ENCODE results near the gene RBM20. TPM values are rescaled to one million over a fixed set of nuclear protein-coding genes. Genes with fewer than 3 reads are reported as not detected.

RBM20 gene
- total and polyA plus RNA-seq, 2 of the 13 experiments (the other 11 are each of a cell fraction or from before 2014, with no cell fraction given), result 0.02 to 0.22 TPM

DNA sequence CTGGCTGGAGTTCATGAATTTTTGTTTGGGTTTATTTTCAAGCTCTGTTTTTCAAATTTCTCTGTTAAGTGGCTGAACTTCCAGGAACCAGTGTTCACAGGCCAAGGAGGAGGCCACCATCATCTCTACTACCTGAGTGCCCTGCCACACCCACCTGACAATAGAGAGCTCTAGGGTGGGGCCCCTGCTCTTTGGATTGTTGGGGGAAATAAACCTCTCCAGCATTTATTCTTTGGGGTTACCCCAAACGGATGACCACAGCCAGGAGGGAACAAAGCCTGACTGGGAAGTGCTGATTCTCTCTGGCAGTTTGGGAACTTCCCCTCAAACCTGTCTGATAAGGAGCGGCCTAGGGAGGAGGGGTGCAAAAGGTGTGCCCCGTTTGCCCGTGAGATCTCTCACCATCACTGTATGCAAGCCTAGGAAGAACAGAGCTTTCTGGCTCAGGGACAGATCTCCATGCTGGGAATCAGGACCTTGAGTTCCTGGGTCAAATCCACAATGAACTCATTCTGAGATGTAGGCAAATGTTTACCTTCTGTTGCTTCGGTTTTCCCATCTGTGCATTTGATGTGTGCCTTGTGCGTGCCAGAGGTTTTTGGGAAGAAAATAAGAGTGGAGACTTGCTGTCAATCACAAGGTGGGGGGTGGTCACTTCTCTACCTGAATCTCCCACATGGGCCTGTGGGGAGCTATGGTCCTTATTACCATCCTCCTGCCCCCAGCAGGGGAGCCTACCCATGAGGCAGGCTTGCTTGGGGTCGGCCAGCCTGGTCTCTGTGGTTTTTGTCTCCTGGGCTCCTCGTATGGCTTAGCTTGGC, 199.9 kb downstream of the RBM20 start (continued):
- TF ChIP-seq EP300 (IDR thresholded peaks at IDR 0.05; ENCODE audit: low read depth in 2 of 2, low read length in 2 of 2) (peak in 1 of 2 experiments; percentile 79; a peak in 2 of 4 replicates), EP300 (CRISPR knock-in tag; IDR thresholded peaks at IDR 0.05; ENCODE audit: borderline replicate concordance) (peak; percentile 75), TGIF2 (CRISPR knock-in tag; IDR thresholded peaks at IDR 0.05) (no peak), REPIN1 (CRISPR knock-in tag; IDR thresholded peaks at IDR 0.05; ENCODE audit: borderline replicate concordance, low read depth) (no peak), ZFAT (CRISPR knock-in tag; conservative IDR thresholded peaks at IDR 0.05) (no peak), EEA1 (CRISPR knock-in tag; IDR thresholded peaks at IDR 0.05; ENCODE audit: borderline replicate concordance) (no peak), SOX13 (IDR thresholded peaks at IDR 0.05) (no peak), SOX13 (CRISPR knock-in tag; conservative IDR thresholded peaks at IDR 0.05 in 1 of 2, IDR thresholded peaks at IDR 0.05 in 1 of 2) (peak in 1 of 2 experiments; percentile 83; a peak in 2 of 4 replicates), MEF2D (CRISPR knock-in tag; IDR thresholded peaks at IDR 0.05) (no peak), ZFP1 (CRISPR knock-in tag; IDR thresholded peaks at IDR 0.05) (no peak), KAT2B (IDR thresholded peaks at IDR 0.05; ENCODE audit: borderline replicate concordance, low read depth, low read length) (no peak), AGO1 (IDR thresholded peaks at IDR 0.05; ENCODE audit: low read depth, low read length, poor library complexity, severe bottlenecking) (no peak), KLF11 (CRISPR knock-in tag; IDR thresholded peaks at IDR 0.05) (no peak), MIER3 (CRISPR knock-in tag; IDR thresholded peaks at IDR 0.05; ENCODE audit: borderline replicate concordance) (peak; percentile 60; the same call in 1 of the 2 replicates), HMG20B (CRISPR knock-in tag; conservative IDR thresholded peaks at IDR 0.05) (0 out of 2 replicates have a peak, but pooled peaks have one; percentile 47), KAT8 (CRISPR knock-in tag; IDR thresholded peaks at IDR 0.05) (peak; percentile 58; the same call in 1 of the 2 replicates), KLF9 (CRISPR knock-in tag; IDR thresholded peaks at IDR 0.05; ENCODE audit: low read depth) (no peak), ZNF329 (CRISPR knock-in tag; IDR thresholded peaks at IDR 0.05; ENCODE audit: low read depth) (no peak), TOPORS (CRISPR knock-in tag; IDR thresholded peaks at IDR 0.05) (no peak), NPAS2 (CRISPR knock-in tag; IDR thresholded peaks at IDR 0.05; ENCODE audit: borderline replicate concordance) (no peak), TBP (CRISPR knock-in tag; IDR thresholded peaks at IDR 0.05) (no peak), ZNF225 (CRISPR knock-in tag; IDR thresholded peaks at IDR 0.05) (no peak), NFYC (CRISPR knock-in tag; IDR thresholded peaks at IDR 0.05) (no peak)
- TF ChIP-seq, protein P1, sequence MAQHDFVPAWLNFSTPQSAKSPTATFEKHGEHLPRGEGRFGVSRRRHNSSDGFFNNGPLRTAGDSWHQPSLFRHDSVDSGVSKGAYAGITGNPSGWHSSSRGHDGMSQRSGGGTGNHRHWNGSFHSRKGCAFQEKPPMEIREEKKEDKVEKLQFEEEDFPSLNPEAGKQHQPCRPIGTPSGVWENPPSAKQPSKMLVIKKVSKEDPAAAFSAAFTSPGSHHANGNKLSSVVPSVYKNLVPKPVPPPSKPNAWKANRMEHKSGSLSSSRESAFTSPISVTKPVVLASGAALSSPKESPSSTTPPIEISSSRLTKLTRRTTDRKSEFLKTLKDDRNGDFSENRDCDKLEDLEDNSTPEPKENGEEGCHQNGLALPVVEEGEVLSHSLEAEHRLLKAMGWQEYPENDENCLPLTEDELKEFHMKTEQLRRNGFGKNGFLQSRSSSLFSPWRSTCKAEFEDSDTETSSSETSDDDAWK (CRISPR knock-in tag; IDR thresholded peaks at IDR 0.05), result no peak
- TF ChIP-seq, protein P2, sequence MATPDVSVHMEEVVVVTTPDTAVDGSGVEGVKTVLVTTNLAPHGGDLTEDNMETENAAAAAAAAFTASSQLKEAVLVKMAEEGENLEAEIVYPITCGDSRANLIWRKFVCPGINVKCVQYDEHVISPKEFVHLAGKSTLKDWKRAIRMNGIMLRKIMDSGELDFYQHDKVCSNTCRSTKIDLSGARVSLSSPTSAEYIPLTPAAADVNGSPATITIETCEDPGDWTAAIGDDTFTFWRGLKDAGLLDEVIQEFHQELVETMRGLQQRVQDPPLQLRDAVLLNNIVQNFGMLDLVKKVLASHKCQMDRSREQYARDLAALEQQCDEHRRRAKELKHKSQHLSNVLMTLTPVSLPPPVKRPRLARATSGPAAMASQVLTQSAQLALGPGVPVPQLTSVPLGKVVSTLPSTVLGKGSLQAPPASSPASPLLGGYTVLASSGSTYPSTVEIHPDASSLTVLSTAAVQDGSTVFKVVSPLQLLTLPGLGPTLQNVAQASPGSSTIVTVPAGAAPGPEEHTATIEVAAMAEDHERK (CRISPR knock-in tag; IDR thresholded peaks at IDR 0.05; ENCODE audit: low read depth), result no peak
- TF ChIP-seq, protein P3, sequence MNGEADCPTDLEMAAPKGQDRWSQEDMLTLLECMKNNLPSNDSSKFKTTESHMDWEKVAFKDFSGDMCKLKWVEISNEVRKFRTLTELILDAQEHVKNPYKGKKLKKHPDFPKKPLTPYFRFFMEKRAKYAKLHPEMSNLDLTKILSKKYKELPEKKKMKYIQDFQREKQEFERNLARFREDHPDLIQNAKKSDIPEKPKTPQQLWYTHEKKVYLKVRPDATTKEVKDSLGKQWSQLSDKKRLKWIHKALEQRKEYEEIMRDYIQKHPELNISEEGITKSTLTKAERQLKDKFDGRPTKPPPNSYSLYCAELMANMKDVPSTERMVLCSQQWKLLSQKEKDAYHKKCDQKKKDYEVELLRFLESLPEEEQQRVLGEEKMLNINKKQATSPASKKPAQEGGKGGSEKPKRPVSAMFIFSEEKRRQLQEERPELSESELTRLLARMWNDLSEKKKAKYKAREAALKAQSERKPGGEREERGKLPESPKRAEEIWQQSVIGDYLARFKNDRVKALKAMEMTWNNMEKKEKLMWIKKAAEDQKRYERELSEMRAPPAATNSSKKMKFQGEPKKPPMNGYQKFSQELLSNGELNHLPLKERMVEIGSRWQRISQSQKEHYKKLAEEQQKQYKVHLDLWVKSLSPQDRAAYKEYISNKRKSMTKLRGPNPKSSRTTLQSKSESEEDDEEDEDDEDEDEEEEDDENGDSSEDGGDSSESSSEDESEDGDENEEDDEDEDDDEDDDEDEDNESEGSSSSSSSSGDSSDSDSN (CRISPR knock-in tag; IDR thresholded peaks at IDR 0.05), result no peak
- TF ChIP-seq, protein P4, sequence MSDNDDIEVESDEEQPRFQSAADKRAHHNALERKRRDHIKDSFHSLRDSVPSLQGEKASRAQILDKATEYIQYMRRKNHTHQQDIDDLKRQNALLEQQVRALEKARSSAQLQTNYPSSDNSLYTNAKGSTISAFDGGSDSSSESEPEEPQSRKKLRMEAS (IDR thresholded peaks at IDR 0.05), result peak; percentile 44; the same call in 1 of the 2 replicates
